HepG2 (cell line): Measurements from ENCODE around the gene MBD5. TPM values are rescaled to one million over a fixed set of nuclear protein-coding genes. Genes with fewer than 3 reads are reported as not detected.
A peak's percentile ranks its signal among the peaks of the same experiment; 100 is the strongest.

Experiments
- IRF2 ChIP-seq: IDR thresholded peaks from 2 replicates; pipeline ENCODE4 v1.6.1; 2018; ENCODE audit warnings: missing genetic modification reagents, missing compliant biosample characterization
- KAT7 ChIP-seq: IDR thresholded peaks from 2 replicates; pipeline ENCODE4 v1.6.1; 2018; ENCODE audit warnings: borderline replicate concordance, missing compliant biosample characterization
- SRSF9 ChIP-seq: fragments of 200-400 bp; formaldehyde crosslinking; IDR thresholded peaks from 2 replicates; pipeline ENCODE4 v1.6.1; 2018; ENCODE audit warnings: borderline replicate concordance, mild to moderate bottlenecking, low read depth, low read length; ENCODE audit not compliant: insufficient read depth, poor library complexity, severe bottlenecking
- XRCC5 ChIP-seq: fragments of 200-400 bp; formaldehyde crosslinking; optimal IDR thresholded peaks from 2 replicates; pipeline ENCODE3; 2017; ENCODE audit warnings: mild to moderate bottlenecking, low read length
- ZBTB7B ChIP-seq: sonication (generic); formaldehyde crosslinking; IDR thresholded peaks from 2 replicates; pipeline ENCODE4 v1.4.0; 2020; ENCODE audit warnings: missing genetic modification reagents
- ZFP62 ChIP-seq: sonication (generic); formaldehyde crosslinking; IDR thresholded peaks from 2 replicates; pipeline ENCODE4 v1.4.0; 2020; ENCODE audit warnings: missing genetic modification reagents
- ZKSCAN1 ChIP-seq: fragments of 150-350 bp; IDR thresholded peaks from 2 replicates; pipeline ENCODE4 v1.6.1; 2014; ENCODE audit warnings: low read length
- ZNF10 ChIP-seq: sonication (generic); formaldehyde crosslinking; IDR thresholded peaks from 2 replicates; pipeline ENCODE4 v1.4.0; 2020; ENCODE audit warnings: mild to moderate bottlenecking, low read depth, missing genetic modification reagents, borderline replicate concordance
- ZNF567 ChIP-seq: sonication (generic); formaldehyde crosslinking; IDR thresholded peaks from 2 replicates; pipeline ENCODE4 v1.8.1; 2023; ENCODE audit warnings: mild to moderate bottlenecking, missing genetic modification reagents, borderline replicate concordance
- ZNF576 ChIP-seq: sonication (generic); formaldehyde crosslinking; IDR thresholded peaks from 2 replicates; pipeline ENCODE4 v1.4.0; 2020; ENCODE audit warnings: mild to moderate bottlenecking, missing genetic modification reagents
- ZNF616 ChIP-seq: sonication (generic); formaldehyde crosslinking; IDR thresholded peaks from 2 replicates; pipeline ENCODE4 v1.5.0; 2020; ENCODE audit warnings: low read depth, mild to moderate bottlenecking, missing genetic modification reagents
- polyA plus RNA-seq, 8 experiments: library from polyadenylated mRNA; depleted of rRNA in 3 of 8; stranded (reverse) in 7 of 8; unstranded in 1 of 8; fragments of >200 nt; fragmentation: Illumina TruSeq in 4 of 8; extraction: Trizol in 4 of 8; gene quantifications; 2 replicates each; pipeline versions ENCODE4 v1.2.1 to v1.2.3, GENCODE V29; 2011 to 2016; ENCODE audit warnings: low read depth in 4 of 8, missing spikeins in 1 of 8, mixed read lengths in 1 of 8; ENCODE audit not compliant: insufficient read depth in 1 of 8
- total RNA-seq, 5 experiments: library from RNA; depleted of rRNA; stranded (reverse); fragments of >200 nt; fragmentation: Illumina TruSeq; extraction: Trizol; gene quantifications; 2 replicates each; pipeline ENCODE4 v1.2.3, GENCODE V29; 2016; ENCODE audit warnings: low read depth in 1 of 5
- TF ChIP-seq, protein P1 (sequence below): fragments of 450-650 bp; IDR thresholded peaks from 2 replicates; pipeline ENCODE4 v1.6.1; 2017

MBD5 gene
- total and polyA plus RNA-seq, 2 of the 13 experiments (the other 11 are each of a cell fraction or from before 2014, with no cell fraction given): 13.5 to 26.4 TPM

DNA sequence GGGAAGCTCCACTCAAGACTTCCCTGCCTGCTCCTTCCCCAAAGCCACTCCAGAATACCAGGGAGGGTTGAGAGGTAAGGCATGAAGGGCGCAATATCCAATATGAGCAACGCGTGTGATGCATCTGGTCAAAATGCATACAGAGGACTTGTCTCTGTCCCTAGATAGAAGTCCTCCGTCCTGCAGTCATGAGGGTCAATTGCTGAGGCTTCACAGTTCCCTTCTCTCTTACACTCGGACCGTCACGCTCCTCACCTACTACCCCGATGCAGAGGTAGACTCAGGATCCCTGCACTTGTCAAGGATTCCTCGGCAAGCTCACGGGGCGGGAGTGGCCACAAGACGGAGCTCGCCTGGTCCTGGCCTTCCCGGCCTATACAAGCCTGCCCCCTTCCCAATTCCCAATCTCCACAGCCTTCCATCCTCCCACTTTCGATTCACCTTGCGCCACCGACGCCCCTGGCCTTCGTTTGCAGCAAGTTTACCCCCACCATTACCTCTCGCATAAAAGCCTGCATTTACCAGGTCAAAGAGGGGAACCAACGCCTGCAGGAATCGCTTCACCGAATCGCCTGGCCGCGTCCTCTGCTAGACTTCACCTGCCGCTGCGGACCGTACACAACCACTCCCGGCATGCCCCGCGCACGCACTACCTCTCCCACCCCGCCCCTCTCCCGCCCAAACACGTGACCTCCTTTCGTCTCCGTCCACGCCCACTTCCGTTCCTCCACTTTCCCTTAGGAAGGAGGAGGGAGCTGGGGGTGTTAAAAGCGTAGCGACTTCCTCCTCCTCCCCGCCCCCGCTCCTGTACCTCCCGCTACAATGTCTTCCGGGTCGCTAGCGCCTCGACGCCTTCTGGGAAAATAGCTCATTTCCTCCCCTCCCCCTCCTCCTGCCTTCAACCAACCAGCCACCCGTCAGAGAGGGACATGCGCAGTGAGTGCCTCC lies 506 bp upstream of the MBD5 start, which contains the start of gene ORC4 (continued):
- TF ChIP-seq IRF2 (CRISPR knock-in tag) (peak; percentile 95), ZKSCAN1 (peak; percentile 8; the same call in 1 of the 2 replicates), ZFP62 (CRISPR knock-in tag) (no peak), ZNF567 (CRISPR knock-in tag) (peak; percentile 75), KAT7 (peak; percentile 96; the same call in 1 of the 2 replicates), ZNF616 (CRISPR knock-in tag) (peak; percentile 94), SRSF9 (no peak), ZBTB7B (CRISPR knock-in tag) (0 out of 2 replicates have a peak, but pooled peaks have one; percentile 56), ZNF10 (CRISPR knock-in tag) (no peak), ZNF576 (no peak), XRCC5 (peak; percentile 93)
- TF ChIP-seq, protein P1, sequence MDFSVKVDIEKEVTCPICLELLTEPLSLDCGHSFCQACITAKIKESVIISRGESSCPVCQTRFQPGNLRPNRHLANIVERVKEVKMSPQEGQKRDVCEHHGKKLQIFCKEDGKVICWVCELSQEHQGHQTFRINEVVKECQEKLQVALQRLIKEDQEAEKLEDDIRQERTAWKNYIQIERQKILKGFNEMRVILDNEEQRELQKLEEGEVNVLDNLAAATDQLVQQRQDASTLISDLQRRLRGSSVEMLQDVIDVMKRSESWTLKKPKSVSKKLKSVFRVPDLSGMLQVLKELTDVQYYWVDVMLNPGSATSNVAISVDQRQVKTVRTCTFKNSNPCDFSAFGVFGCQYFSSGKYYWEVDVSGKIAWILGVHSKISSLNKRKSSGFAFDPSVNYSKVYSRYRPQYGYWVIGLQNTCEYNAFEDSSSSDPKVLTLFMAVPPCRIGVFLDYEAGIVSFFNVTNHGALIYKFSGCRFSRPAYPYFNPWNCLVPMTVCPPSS: no peak
